ENCODE data around the gene DOCK6.

DOCK6 gene

DNA sequence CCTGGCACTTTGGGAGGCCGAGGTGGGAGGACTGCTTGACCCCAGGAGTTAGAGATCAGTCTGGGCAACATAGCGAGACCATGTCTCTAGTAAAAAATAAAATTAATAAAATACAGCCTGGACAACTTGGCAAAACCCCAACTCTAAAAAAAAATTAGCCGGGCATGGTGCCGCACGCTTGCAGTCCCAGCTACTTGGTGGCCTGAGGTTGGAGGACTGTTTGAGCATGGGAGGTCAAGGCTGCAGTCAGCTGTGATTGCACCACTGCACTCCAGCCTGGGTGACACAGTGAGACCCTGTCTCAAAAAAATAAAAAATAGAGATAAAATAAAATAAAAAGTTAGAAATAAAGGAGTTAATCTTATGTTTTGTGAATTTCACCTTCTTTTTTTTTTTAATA lies 91.2 kb downstream of the DOCK6 start:
- no peak for DNase-seq (ENCODE audit: low spot score)
- in situ Hi-C loops (cut with MboI; ENCODE audit: low sequenced_read_pairs, unreplicated experiment), result no loop called here
- TF ChIP-seq, protein P1, sequence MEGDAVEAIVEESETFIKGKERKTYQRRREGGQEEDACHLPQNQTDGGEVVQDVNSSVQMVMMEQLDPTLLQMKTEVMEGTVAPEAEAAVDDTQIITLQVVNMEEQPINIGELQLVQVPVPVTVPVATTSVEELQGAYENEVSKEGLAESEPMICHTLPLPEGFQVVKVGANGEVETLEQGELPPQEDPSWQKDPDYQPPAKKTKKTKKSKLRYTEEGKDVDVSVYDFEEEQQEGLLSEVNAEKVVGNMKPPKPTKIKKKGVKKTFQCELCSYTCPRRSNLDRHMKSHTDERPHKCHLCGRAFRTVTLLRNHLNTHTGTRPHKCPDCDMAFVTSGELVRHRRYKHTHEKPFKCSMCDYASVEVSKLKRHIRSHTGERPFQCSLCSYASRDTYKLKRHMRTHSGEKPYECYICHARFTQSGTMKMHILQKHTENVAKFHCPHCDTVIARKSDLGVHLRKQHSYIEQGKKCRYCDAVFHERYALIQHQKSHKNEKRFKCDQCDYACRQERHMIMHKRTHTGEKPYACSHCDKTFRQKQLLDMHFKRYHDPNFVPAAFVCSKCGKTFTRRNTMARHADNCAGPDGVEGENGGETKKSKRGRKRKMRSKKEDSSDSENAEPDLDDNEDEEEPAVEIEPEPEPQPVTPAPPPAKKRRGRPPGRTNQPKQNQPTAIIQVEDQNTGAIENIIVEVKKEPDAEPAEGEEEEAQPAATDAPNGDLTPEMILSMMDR (IDR thresholded peaks at IDR 0.05; ENCODE audit: borderline replicate concordance, control extremely low read depth, extremely low read depth, insufficient read depth, missing control alignments), result no peak

DNA sequence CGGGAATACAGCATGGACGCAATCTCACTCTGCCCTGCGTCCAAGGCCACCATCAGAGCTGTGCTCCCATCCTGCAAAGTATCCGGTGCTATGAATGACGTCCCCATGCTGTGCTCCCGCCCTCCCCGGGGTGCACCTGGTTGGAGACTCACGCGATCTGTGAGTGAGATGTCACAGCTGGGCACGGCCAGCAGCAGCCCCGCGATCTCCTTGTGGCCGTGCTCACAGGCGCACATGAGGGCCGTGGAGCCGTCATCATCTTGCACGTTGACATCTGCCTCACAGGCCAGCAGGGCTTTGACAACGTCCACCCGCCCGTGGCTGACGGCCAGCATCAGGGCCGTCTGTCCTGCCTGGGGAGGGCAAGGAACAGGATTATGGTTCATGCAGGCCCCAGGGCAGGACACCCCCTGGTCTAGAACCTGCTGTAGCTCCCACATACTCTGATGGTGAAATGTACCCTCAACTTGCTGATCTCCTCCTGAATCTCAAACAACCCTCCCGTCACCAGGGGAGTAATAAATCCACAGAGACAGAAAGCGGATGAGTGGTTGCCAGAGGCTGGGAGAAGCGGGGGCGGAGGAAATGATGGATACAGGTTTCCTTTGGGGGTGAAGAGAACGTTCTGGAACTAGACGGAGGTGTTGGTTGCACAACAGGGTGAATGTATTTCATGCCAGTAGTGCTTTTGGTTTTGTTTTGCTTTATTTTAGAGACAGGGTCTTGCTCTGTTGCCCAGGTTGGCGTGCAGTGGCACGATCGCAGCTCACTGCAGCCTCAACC lies 92.2 kb downstream of the DOCK6 start:
- in situ Hi-C loops (cut with MboI; ENCODE audit: low sequenced_read_pairs, unreplicated experiment), result no loop called here

DNA sequence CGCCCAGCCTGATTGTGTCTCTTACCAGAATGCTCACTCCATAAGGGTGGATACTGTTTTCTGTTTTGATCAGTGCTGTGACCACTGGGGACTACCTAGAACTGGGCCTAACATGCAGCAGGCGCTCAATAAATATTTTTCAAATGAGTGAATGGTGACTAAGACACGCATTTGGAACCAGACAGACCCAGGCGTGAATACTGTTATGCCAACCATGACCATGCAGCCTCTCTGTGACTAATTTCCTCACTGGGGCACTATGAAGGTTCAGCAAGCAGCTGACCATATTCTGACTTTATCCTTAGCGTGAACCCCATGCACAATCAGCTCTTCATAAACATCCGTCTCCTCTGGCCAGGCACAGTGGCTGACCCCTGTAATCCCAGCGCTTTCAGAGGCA lies 93.8 kb downstream of the DOCK6 start:
- in situ Hi-C loops (cut with MboI; ENCODE audit: low sequenced_read_pairs, unreplicated experiment), result no loop called here
- no peak for DNase-seq (ENCODE audit: low spot score)

More for the DNA sequence above, 92.2 kb downstream of the DOCK6 start:
- TF ChIP-seq, protein P1 (IDR thresholded peaks at IDR 0.05; ENCODE audit: borderline replicate concordance, control extremely low read depth, extremely low read depth, insufficient read depth, missing control alignments), result no peak
- no peak for DNase-seq (ENCODE audit: low spot score)

DNA sequence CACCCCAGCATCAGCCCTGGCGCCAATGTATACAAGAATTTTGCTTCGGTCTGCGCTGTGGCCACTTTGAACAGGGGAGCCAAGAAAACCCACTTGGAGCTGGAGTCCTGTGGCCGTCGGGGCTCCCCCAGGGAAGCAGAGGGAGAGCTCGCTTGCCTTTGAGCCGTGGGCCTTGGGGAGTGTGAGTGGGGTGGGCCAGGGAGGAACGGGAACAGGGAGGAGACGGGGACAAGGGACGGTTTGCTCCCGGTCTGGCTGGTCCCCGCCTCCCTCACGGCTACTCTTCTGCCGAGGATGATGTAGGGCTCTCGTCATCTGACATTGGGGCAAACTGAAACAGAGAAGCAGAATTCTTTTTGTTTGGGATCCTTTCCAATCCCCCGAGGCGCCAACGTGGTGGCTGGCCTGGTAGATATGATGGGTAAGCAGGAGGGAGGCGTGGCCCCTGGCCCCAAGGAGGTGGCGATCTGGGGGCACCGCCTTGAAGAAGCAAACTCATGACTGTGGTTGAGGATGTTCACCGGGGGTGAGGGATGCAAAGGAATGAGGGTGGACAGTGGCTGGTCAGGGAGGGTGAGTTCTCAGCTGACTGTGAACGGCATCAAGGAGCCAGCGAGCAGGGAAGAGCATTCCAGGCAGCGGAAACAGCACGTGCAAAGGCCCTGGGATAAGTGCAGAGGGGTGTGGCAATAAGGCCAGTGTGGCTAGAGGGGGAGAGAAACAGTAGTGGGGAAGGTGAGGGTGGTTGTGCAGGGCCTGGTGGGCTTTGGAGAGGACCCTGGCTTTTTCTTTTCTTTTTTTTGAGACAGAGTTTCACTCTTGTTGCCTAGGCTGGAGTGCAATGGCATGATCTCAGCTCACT lies 95.8 kb downstream of the DOCK6 start:
- TF ChIP-seq, protein P1 (IDR thresholded peaks at IDR 0.05; ENCODE audit: borderline replicate concordance, control extremely low read depth, extremely low read depth, insufficient read depth, missing control alignments), result no peak
- in situ Hi-C loops (cut with MboI; ENCODE audit: low sequenced_read_pairs, unreplicated experiment), result no loop called here
- no peak for DNase-seq (ENCODE audit: low spot score)

More for the DNA sequence above, 93.8 kb downstream of the DOCK6 start:
- TF ChIP-seq, protein P1 (IDR thresholded peaks at IDR 0.05; ENCODE audit: borderline replicate concordance, control extremely low read depth, extremely low read depth, insufficient read depth, missing control alignments), result no peak

DNA sequence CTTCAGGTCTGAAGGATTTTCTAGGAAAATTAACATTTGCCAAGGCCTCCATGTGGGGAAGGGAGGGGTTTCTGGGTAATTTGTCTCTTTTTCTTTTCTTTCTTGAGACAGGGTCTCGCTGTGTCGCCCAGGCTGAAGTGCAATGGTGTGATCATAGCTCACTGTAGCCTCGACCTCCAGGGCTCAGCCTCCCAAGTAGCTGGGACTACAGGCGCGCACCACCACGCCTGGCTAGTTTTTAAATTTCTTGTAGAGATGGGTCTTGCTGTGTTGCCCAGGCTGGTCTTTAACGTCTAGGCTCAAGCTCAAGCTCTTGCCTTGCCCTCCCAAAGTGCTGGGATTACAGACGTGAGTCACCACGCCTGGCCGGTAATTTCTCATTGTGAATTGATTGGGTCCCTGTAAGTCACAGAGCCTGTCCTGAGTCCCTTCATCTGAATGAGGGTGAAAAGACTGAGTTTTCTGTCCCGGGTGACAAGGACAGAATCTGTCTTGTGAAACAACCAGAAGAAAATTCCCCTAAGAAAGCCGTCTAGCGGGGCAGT lies 96.8 kb downstream of the DOCK6 start:
- TF ChIP-seq, protein P1 (IDR thresholded peaks at IDR 0.05; ENCODE audit: borderline replicate concordance, control extremely low read depth, extremely low read depth, insufficient read depth, missing control alignments), result no peak
- no peak for DNase-seq (ENCODE audit: low spot score)
- in situ Hi-C loops (cut with MboI; ENCODE audit: low sequenced_read_pairs, unreplicated experiment), result no loop called here

DNA sequence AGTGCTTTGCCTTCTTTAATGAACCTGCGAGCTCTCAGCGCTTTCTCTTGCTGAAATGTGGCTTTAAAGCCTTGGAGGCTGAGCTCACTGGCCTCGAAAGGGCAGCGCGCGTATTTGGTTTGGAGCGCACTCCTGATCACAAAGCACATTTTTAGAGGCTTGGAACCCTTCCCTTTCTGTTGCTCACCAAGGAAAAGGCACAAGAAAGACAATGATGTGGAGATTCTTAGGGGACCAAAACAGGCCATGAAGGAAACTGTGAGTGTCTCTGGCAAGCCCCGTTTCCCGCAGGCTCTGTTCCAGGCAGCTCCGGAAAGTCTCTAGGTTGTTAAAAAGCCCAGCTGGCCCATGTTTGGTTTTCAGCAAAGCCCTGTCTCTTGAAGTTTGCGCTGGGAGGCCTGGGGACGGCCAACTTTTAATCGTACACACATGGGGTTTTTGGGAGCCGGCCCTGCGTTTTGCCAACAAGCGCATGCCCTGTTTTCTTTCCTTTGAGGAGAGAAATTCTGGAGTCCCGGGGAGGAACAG lies 97.4 kb downstream of the DOCK6 start:
- TF ChIP-seq, protein P1 (IDR thresholded peaks at IDR 0.05; ENCODE audit: borderline replicate concordance, control extremely low read depth, extremely low read depth, insufficient read depth, missing control alignments), result no peak
- in situ Hi-C loops (cut with MboI; ENCODE audit: low sequenced_read_pairs, unreplicated experiment), result no loop called here
- no peak for DNase-seq (ENCODE audit: low spot score)
